ENCODE results near the gene PROX1. TPM values are rescaled to one million over a fixed set of nuclear protein-coding genes. Genes with fewer than 3 reads are reported as not detected.

Gene PROX1
- total RNA-seq, 1 donor from 2014 or later, result 0.32 TPM

DNA sequence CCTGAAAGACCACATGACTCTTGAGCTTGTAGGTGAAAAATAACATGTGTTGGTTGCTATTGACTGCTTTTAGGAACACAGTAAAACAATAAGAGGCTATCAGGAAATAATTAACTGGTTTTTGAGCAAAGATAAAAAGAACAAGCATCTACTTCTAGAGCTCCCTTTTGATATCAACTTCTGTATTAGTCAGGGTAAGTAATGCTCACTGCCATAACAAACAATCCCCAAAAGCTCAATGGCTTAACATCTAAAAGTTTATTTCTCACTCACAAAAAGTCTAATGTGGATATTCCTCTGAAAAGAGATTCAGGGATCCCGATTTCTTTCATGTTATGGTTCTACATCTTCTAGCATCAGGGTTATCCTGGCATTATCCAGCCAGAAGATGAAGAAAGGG lies 25.3 kb upstream of the PROX1 start:
- H3K27me3 ChIP-seq, result no peaks in the 10 kb centered on the region
- TF ChIP-seq, protein P1, sequence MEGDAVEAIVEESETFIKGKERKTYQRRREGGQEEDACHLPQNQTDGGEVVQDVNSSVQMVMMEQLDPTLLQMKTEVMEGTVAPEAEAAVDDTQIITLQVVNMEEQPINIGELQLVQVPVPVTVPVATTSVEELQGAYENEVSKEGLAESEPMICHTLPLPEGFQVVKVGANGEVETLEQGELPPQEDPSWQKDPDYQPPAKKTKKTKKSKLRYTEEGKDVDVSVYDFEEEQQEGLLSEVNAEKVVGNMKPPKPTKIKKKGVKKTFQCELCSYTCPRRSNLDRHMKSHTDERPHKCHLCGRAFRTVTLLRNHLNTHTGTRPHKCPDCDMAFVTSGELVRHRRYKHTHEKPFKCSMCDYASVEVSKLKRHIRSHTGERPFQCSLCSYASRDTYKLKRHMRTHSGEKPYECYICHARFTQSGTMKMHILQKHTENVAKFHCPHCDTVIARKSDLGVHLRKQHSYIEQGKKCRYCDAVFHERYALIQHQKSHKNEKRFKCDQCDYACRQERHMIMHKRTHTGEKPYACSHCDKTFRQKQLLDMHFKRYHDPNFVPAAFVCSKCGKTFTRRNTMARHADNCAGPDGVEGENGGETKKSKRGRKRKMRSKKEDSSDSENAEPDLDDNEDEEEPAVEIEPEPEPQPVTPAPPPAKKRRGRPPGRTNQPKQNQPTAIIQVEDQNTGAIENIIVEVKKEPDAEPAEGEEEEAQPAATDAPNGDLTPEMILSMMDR (IDR thresholded peaks at IDR 0.05), result no peak
- intact Hi-C loops (cut with DNase I), result no loop called here

GRCh38 chr1:213966122-213966521 lies 21.7 kb upstream of the PROX1 start:
- Histone ChIP-seq H3K27ac (no peak overlapping the region), H3K9me3 (no peaks in the 10 kb centered on the region)
- no peak for DNase-seq (ENCODE audit: low spot score in 2 of 2)

More for the DNA sequence above, 25.3 kb upstream of the PROX1 start:
- Histone ChIP-seq H3K4me1 (no peaks in the 10 kb centered on the region), H3K27ac (no peak overlapping the region), H3K4me3 (no peak overlapping the region), H3K9me3 (no peaks in the 10 kb centered on the region), H3K36me3 (no peaks in the 10 kb centered on the region)
- no peak for DNase-seq (ENCODE audit: low spot score in 2 of 2)

GRCh38 chr1:213968146-213968825 lies 19.5 kb upstream of the PROX1 start:
- intact Hi-C loops (cut with DNase I), result no loop called here
- Histone ChIP-seq H3K9me3 (no peaks in the 10 kb centered on the region), H3K4me1 (no peaks in the 10 kb centered on the region), H3K27ac (no peak overlapping the region), H3K27me3 (no peaks in the 10 kb centered on the region), H3K36me3 (no peaks in the 10 kb centered on the region), H3K4me3 (no peak overlapping the region)
- TF ChIP-seq, protein P1 (IDR thresholded peaks at IDR 0.05), result no peak
- DNase-seq (ENCODE audit: low spot score in 2 of 2), result no peak

More at GRCh38 chr1:213966122-213966521, 21.7 kb upstream of the PROX1 start:
- intact Hi-C loops (cut with DNase I), result no loop called here
- TF ChIP-seq, protein P1 (IDR thresholded peaks at IDR 0.05), result no peak
- no peaks in the 10 kb centered on the region for H3K27me3 ChIP-seq
- no peaks in the 10 kb centered on the region for H3K4me1 ChIP-seq
- no peak overlapping the region for H3K4me3 ChIP-seq
- H3K36me3 ChIP-seq, result no peaks in the 10 kb centered on the region

GRCh38 chr1:213969958-213970555 lies 17.7 kb upstream of the PROX1 start:
- DNase-seq (ENCODE audit: low spot score in 2 of 2), result no peak
- no peaks in the 10 kb centered on the region for H3K4me1 ChIP-seq
- TF ChIP-seq, protein P1 (IDR thresholded peaks at IDR 0.05), result no peak
- H3K36me3 ChIP-seq, result no peaks in the 10 kb centered on the region
- no peaks in the 10 kb centered on the region for H3K27me3 ChIP-seq
- H3K4me3 ChIP-seq, result no peak overlapping the region
- H3K27ac ChIP-seq, result no peak overlapping the region
- H3K9me3 ChIP-seq, result no peaks in the 10 kb centered on the region
- intact Hi-C loops (cut with DNase I), result no loop called here

DNA sequence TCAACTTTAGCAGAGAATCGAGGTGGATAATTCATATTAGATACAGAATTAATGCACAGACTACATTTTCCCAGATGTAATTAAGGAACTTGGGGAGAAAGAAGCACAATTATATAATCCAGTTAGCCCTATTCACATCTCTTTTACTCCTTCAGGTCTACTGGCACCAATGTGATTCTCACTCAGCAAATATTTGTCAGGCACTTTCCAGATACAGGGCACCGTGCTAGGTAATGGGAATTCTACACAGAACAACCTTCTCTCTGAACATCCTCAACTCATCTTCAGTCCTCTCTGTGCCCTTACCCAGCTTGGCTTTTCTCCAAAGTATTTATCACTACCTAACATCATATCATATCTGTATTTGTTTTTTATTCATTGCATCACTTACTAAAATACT lies 15.6 kb upstream of the PROX1 start:
- intact Hi-C loops (cut with DNase I), result no loop called here
- no peaks in the 10 kb centered on the region for H3K4me1 ChIP-seq
- H3K27me3 ChIP-seq, result no peaks in the 10 kb centered on the region
- no peak for DNase-seq (ENCODE audit: low spot score in 2 of 2)
- no peaks in the 10 kb centered on the region for H3K9me3 ChIP-seq
- TF ChIP-seq, protein P1 (IDR thresholded peaks at IDR 0.05), result no peak
- H3K27ac ChIP-seq, result no peak overlapping the region
- no peak overlapping the region for H3K4me3 ChIP-seq
- H3K36me3 ChIP-seq, result no peaks in the 10 kb centered on the region

Measured in ascending aorta (tissue), 2 donors.